ENCODE measurements around the gene TSPAN9.

TSPAN9 gene

GRCh38 chr12:3215410-3215975, 138.3 kb downstream of the TSPAN9 start:
- no peak for DNase-seq

GRCh38 chr12:3216097-3216496, 138.9 kb downstream of the TSPAN9 start:
- no peak for DNase-seq

GRCh38 chr12:3216726-3217682, 139.8 kb downstream of the TSPAN9 start:
- no peak for DNase-seq

GRCh38 chr12:3217683-3218079, 140.5 kb downstream of the TSPAN9 start:
- DNase-seq = no peak

- DNase-seq = no peak
Observed at GRCh38 chr12:3218228-3219171, 141.3 kb downstream of the TSPAN9 start.

GRCh38 chr12:3219233-3219632, 142.1 kb downstream of the TSPAN9 start:
- no peak for DNase-seq

- no peak for DNase-seq
Observed at GRCh38 chr12:3220382-3221321, 143.5 kb downstream of the TSPAN9 start.

- no peak for DNase-seq
Observed at GRCh38 chr12:3222306-3222705, 145.1 kb downstream of the TSPAN9 start.

- DNase-seq = no peak
Observed at GRCh38 chr12:3222979-3223378, 145.8 kb downstream of the TSPAN9 start.

GRCh38 chr12:3223601-3224529, 146.7 kb downstream of the TSPAN9 start:
- no peak for DNase-seq

GRCh38 chr12:3224530-3224903, 147.3 kb downstream of the TSPAN9 start:
- DNase-seq = no peak

- no peak for DNase-seq
Observed at GRCh38 chr12:3225154-3225795, 148.1 kb downstream of the TSPAN9 start.

- DNase-seq = no peak
Observed at GRCh38 chr12:3225796-3226180, 148.6 kb downstream of the TSPAN9 start.

- no peak for DNase-seq
Observed at GRCh38 chr12:3226264-3226663, 149.1 kb downstream of the TSPAN9 start.

GRCh38 chr12:3227076-3227975, 150.1 kb downstream of the TSPAN9 start:
- no peak for DNase-seq

GRCh38 chr12:3228552-3228951, 151.4 kb downstream of the TSPAN9 start:
- no peak for DNase-seq

- DNase-seq = no peak
Observed at GRCh38 chr12:3229577-3229976, 152.4 kb downstream of the TSPAN9 start.

GRCh38 chr12:3230758-3231375, 153.7 kb downstream of the TSPAN9 start:
- no peak for DNase-seq

- DNase-seq = no peak
Observed at GRCh38 chr12:3231399-3231876, 154.3 kb downstream of the TSPAN9 start.

Data from activated CD4-positive, alpha-beta T cell treated with anti-CD3 and anti-CD28 coated beads for 48 hours (primary cell).